Measurements from ENCODE around the gene SOX14. TPM values are rescaled to one million over a fixed set of nuclear protein-coding genes. Genes with fewer than 3 reads are reported as not detected.

SOX14 gene
- total RNA-seq = not detected in 2 replicates
- not detected in 2 replicates for polyA plus RNA-seq
- not detected in 2 replicates for polyA plus RNA-seq (2012)
- not detected in 2 replicates for polyA minus RNA-seq (ENCODE audit: low replicate concordance)

- Histone ChIP-seq H3K4me1 (ENCODE audit: control insufficient read depth, extremely low read depth, insufficient read depth, low read length) (no peaks in the 10 kb centered on the region), H3K36me3 (ENCODE audit: control insufficient read depth, insufficient read depth, low read length) (no peaks in the 10 kb centered on the region), H3K27ac (ENCODE audit: insufficient read depth, low read length) (no peak within 1 kb of the TSS), H3K9ac (ENCODE audit: insufficient read depth, low read length) (no peak within 1 kb of the TSS), H3K4me3 (replicated peaks in 1 of 4; ENCODE audit: control extremely low read depth in 1 of 4, insufficient read depth in 1 of 4, low read depth in 3 of 4, low read length in 4 of 4) (no peak within 1 kb of the TSS), H2AFZ (ENCODE audit: low read length) (no peak within 1 kb of the TSS), H3K79me2 (ENCODE audit: control insufficient read depth, insufficient read depth, low read length) (no peaks in the 10 kb centered on the region), H3K4me2 (ENCODE audit: extremely low read depth, insufficient read depth, low read length) (no peak within 1 kb of the TSS), H3K27me3 (ENCODE audit: control insufficient read depth, insufficient read depth, low read length) (peaks cover 58% of the 10 kb centered on the region), H4K20me1 (ENCODE audit: control insufficient read depth, extremely low read depth, insufficient read depth, low read length) (no peaks in the 10 kb centered on the region), H3K9me3 (ENCODE audit: control insufficient read depth, insufficient read depth, low read depth, low read length) (no peaks in the 10 kb centered on the region)
- TF ChIP-seq CTCF (conservative IDR thresholded peaks at IDR 0.05 in 1 of 2, IDR thresholded peaks at IDR 0.05 in 1 of 2; ENCODE audit: low read depth in 1 of 2, low read length in 2 of 2) (no peak), EZH2 (IDR thresholded peaks at IDR 0.05; ENCODE audit: low read length, missing control alignments) (no peak)
- DNase-seq (ENCODE audit: low read depth in 2 of 2) = no peak
Measured at GRCh38 chr3:137764001-137764433, at the start of gene SOX14. SOX14 (plus strand) TSS chr3:137764315; CDS start chr3:137764785, 470 bp downstream.

GRCh38 chr3:137714551-137714950 lies 49.6 kb upstream of the SOX14 start:
- Histone ChIP-seq H3K9me3 (ENCODE audit: control insufficient read depth, insufficient read depth, low read depth, low read length) (no peaks in the 10 kb centered on the region), H3K79me2 (ENCODE audit: control insufficient read depth, insufficient read depth, low read length) (no peaks in the 10 kb centered on the region), H3K4me3 (replicated peaks in 1 of 4; ENCODE audit: control extremely low read depth in 1 of 4, insufficient read depth in 1 of 4, low read depth in 3 of 4, low read length in 4 of 4) (no peak overlapping the region), H4K20me1 (ENCODE audit: control insufficient read depth, extremely low read depth, insufficient read depth, low read length) (no peaks in the 10 kb centered on the region), H3K27me3 (ENCODE audit: control insufficient read depth, insufficient read depth, low read length) (no peaks in the 10 kb centered on the region), H3K9ac (ENCODE audit: insufficient read depth, low read length) (no peak overlapping the region), H3K27ac (ENCODE audit: insufficient read depth, low read length) (no peak overlapping the region), H2AFZ (ENCODE audit: low read length) (no peak overlapping the region), H3K4me1 (ENCODE audit: control insufficient read depth, extremely low read depth, insufficient read depth, low read length) (no peaks in the 10 kb centered on the region), H3K4me2 (ENCODE audit: extremely low read depth, insufficient read depth, low read length) (no peak overlapping the region), H3K36me3 (ENCODE audit: control insufficient read depth, insufficient read depth, low read length) (no peaks in the 10 kb centered on the region)
- no peak for DNase-seq (ENCODE audit: low read depth in 2 of 2)
- no peak for TF ChIP-seq EZH2 (IDR thresholded peaks at IDR 0.05; ENCODE audit: low read length, missing control alignments)
- TF ChIP-seq CTCF (conservative IDR thresholded peaks at IDR 0.05 in 1 of 2, IDR thresholded peaks at IDR 0.05 in 1 of 2; ENCODE audit: low read depth in 1 of 2, low read length in 2 of 2) = no peak

GRCh38 chr3:137724240-137724639 lies 39.9 kb upstream of the SOX14 start:
- no peaks in the 10 kb centered on the region for H3K27me3 ChIP-seq (ENCODE audit: control insufficient read depth, insufficient read depth, low read length)
- H3K4me1 ChIP-seq (ENCODE audit: control insufficient read depth, extremely low read depth, insufficient read depth, low read length) = no peaks in the 10 kb centered on the region
- no peak overlapping the region for H2AFZ ChIP-seq (ENCODE audit: low read length)
- H3K79me2 ChIP-seq (ENCODE audit: control insufficient read depth, insufficient read depth, low read length) = no peaks in the 10 kb centered on the region
- H3K9me3 ChIP-seq (ENCODE audit: control insufficient read depth, insufficient read depth, low read depth, low read length) = no peaks in the 10 kb centered on the region
- H3K36me3 ChIP-seq (ENCODE audit: control insufficient read depth, insufficient read depth, low read length) = no peaks in the 10 kb centered on the region
- no peak overlapping the region for H3K4me3 ChIP-seq (replicated peaks in 1 of 4; ENCODE audit: control extremely low read depth in 1 of 4, insufficient read depth in 1 of 4, low read depth in 3 of 4, low read length in 4 of 4)
- TF ChIP-seq EZH2 (IDR thresholded peaks at IDR 0.05; ENCODE audit: low read length, missing control alignments) = no peak
- TF ChIP-seq CTCF (conservative IDR thresholded peaks at IDR 0.05 in 1 of 2, IDR thresholded peaks at IDR 0.05 in 1 of 2; ENCODE audit: low read depth in 1 of 2, low read length in 2 of 2) = no peak
- no peak overlapping the region for H3K27ac ChIP-seq (ENCODE audit: insufficient read depth, low read length)
- no peak overlapping the region for H3K9ac ChIP-seq (ENCODE audit: insufficient read depth, low read length)
- DNase-seq (ENCODE audit: low read depth in 2 of 2) = no peak
- H3K4me2 ChIP-seq (ENCODE audit: extremely low read depth, insufficient read depth, low read length) = no peak overlapping the region
- H4K20me1 ChIP-seq (ENCODE audit: control insufficient read depth, extremely low read depth, insufficient read depth, low read length) = no peaks in the 10 kb centered on the region
